Measurements from ENCODE around the gene ZNF681.
"Not testable (repeated sequence)": the region's sequence is repeated elsewhere in the genome, so short reads cannot be mapped to it uniquely, and the experiment has no call there.

- not testable (repeated sequence) for TF ChIP-seq CTCF (IDR thresholded peaks at IDR 0.05; ENCODE audit: low read depth, low read length); EZH2phosphoT487 (IDR thresholded peaks at IDR 0.05; ENCODE audit: low read depth)
Observed at GRCh38 chr19:23724161-23724560, 34.5 kb downstream of the ZNF681 start.

Data from OCI-LY3 (cell line).